HepG2 (cell line): Measurements from ENCODE around the gene SGCB. TPM values are rescaled to one million over a fixed set of nuclear protein-coding genes. Genes with fewer than 3 reads are reported as not detected.

Experiments used
- CC2D1A ChIP-seq: sonication (generic); formaldehyde crosslinking; IDR thresholded peaks from 2 replicates; pipeline ENCODE4 v1.8.1; 2023; ENCODE audit warnings: mild to moderate bottlenecking, missing genetic modification reagents
- ETV6 ChIP-seq: sonication (generic); formaldehyde crosslinking; conservative IDR thresholded peaks from 2 replicates; pipeline ENCODE4 v1.4.0; 2020; ENCODE audit warnings: missing genetic modification reagents
- HCFC1 ChIP-seq: fragments of 150-350 bp; IDR thresholded peaks from 2 replicates; pipeline ENCODE4 v1.6.1; 2014; ENCODE audit warnings: low read depth, low read length
- HOXA9 ChIP-seq: sonication (generic); formaldehyde crosslinking; IDR thresholded peaks from 2 replicates; pipeline ENCODE4 v1.8.1; 2022; ENCODE audit warnings: missing genetic modification reagents, mild to moderate bottlenecking, moderate library complexity, borderline replicate concordance
- JUNB ChIP-seq: sonication (generic); formaldehyde crosslinking; IDR thresholded peaks from 2 replicates; pipeline ENCODE4 v1.8.0; 2022; ENCODE audit warnings: missing genetic modification reagents, mild to moderate bottlenecking, borderline replicate concordance
- MAX ChIP-seq: IDR thresholded peaks from 2 replicates; pipeline ENCODE4 v1.6.1; 2012; ENCODE audit warnings: inconsistent platforms
- NR3C1 ChIP-seq: sonication (generic); formaldehyde crosslinking; IDR thresholded peaks from 2 replicates; pipeline ENCODE4 v1.4.0; 2020; ENCODE audit warnings: missing genetic modification reagents
- PCBP2 ChIP-seq: fragments of 200-400 bp; formaldehyde crosslinking; optimal IDR thresholded peaks from 2 replicates; pipeline ENCODE3; 2018; ENCODE audit warnings: low read length, low read depth; ENCODE audit not compliant: poor library complexity, severe bottlenecking
- PHF5A ChIP-seq: IDR thresholded peaks from one replicate; pipeline ENCODE4 v1.6.1; 2018; ENCODE audit warnings: low read depth, missing genetic modification reagents; ENCODE audit not compliant: unreplicated experiment
- RBFOX2 ChIP-seq: fragments of 200-400 bp; formaldehyde crosslinking; IDR thresholded peaks from 2 replicates; pipeline ENCODE4 v1.6.1; 2017; ENCODE audit warnings: low read depth, mild to moderate bottlenecking, low read length
- RNF2 ChIP-seq: fragments of 450-650 bp; conservative IDR thresholded peaks from 2 replicates; pipeline ENCODE4 v1.6.1; 2016; ENCODE audit warnings: low read depth
- ZNF382 ChIP-seq: sonication (generic); formaldehyde crosslinking; IDR thresholded peaks from 2 replicates; pipeline ENCODE4 v1.5.0; 2020; ENCODE audit warnings: missing genetic modification reagents, mild to moderate bottlenecking, borderline replicate concordance
- ZNF407 ChIP-seq: sonication (generic); formaldehyde crosslinking; IDR thresholded peaks from one replicate; pipeline ENCODE4 v1.5.1; 2020; ENCODE audit warnings: mild to moderate bottlenecking, missing genetic modification reagents; ENCODE audit errors: not compliant biosample characterization
- ZNF7 ChIP-seq: IDR thresholded peaks from 2 replicates; pipeline ENCODE4 v1.6.1; 2016; ENCODE audit warnings: missing biosample characterization, missing genetic modification reagents
- polyA plus RNA-seq, 8 experiments: library from polyadenylated mRNA; depleted of rRNA in 3 of 8; stranded (reverse) in 7 of 8; unstranded in 1 of 8; fragments of >200 nt; fragmentation: Illumina TruSeq in 4 of 8; extraction: Trizol in 4 of 8; gene quantifications; 2 replicates each; pipeline versions ENCODE4 v1.2.1 to v1.2.3, GENCODE V29; 2011 to 2016; ENCODE audit warnings: low read depth in 4 of 8, missing spikeins in 1 of 8, mixed read lengths in 1 of 8; ENCODE audit not compliant: insufficient read depth in 1 of 8
- total RNA-seq, 5 experiments: library from RNA; depleted of rRNA; stranded (reverse); fragments of >200 nt; fragmentation: Illumina TruSeq; extraction: Trizol; gene quantifications; 2 replicates each; pipeline ENCODE4 v1.2.3, GENCODE V29; 2016; ENCODE audit warnings: low read depth in 1 of 5
- TF ChIP-seq, protein P1 (sequence below): sonication (generic); formaldehyde crosslinking; IDR thresholded peaks from 2 replicates; pipeline ENCODE4 v1.5.0; 2020; ENCODE audit warnings: mild to moderate bottlenecking, missing genetic modification reagents, borderline replicate concordance

Gene SGCB
- total and polyA plus RNA-seq, 2 of the 13 experiments (the other 11 are each of a cell fraction or from before 2014, with no cell fraction given) = 2.2 to 4.8 TPM

DNA sequence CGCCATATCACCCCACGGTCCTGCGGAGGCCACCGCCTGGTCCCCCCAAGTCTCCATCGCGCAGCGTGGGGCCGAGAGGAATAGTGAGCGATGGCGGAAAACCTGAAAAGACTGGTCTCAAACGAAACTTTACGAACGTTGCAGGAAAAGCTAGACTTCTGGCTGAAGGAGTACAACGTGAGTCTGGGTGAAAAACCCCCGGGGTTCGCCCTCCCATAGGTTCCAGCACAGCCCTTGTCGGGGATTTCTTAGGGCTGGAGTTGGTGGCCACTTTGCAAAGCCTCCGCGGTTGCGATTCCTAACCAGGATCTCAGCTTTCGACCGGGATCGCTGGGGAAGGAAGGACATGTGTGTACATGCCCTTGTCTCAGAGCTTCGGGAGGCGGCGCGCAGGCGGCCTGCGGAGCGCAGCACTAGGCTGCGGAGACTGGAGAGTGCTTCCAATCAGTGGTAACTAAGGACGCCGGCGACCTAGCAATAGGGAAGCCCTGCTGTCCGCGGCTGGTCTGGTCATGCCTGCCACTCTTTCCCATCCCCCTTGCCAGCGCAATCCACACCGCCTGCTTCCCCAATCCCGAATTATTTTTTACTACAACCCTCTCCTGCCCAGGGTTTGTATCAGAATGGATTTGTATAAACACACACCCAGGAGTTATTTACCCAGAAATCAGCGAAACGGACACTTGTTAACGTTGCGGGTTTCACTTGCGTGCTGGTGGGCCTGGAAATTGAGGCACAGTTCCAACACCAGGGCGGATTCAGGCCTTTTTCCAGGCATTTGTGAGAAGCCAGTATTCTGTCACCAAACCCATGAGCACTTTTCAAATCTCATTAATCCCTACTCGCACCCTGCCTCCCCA, 13.7 kb upstream of the SGCB start (continued):
- TF ChIP-seq MAX (peak; percentile 73), NR3C1 (CRISPR knock-in tag) (no peak), CC2D1A (CRISPR knock-in tag) (0 out of 2 replicates have a peak, but pooled peaks have one; percentile 62), JUNB (CRISPR knock-in tag) (no peak), HCFC1 (no peak), ZNF7 (no peak; the same call in 1 of the 2 replicates), ZNF407 (CRISPR knock-in tag) (no peak), PCBP2 (no peak), PHF5A (CRISPR knock-in tag) (no peak), RBFOX2 (0 out of 2 replicates have a peak, but pooled peaks have one; percentile 35), RNF2 (no peak), ETV6 (CRISPR knock-in tag) (no peak), HOXA9 (CRISPR knock-in tag) (peak; percentile 38; the same call in 1 of the 2 replicates), ZNF382 (CRISPR knock-in tag) (no peak)
- TF ChIP-seq, protein P1, sequence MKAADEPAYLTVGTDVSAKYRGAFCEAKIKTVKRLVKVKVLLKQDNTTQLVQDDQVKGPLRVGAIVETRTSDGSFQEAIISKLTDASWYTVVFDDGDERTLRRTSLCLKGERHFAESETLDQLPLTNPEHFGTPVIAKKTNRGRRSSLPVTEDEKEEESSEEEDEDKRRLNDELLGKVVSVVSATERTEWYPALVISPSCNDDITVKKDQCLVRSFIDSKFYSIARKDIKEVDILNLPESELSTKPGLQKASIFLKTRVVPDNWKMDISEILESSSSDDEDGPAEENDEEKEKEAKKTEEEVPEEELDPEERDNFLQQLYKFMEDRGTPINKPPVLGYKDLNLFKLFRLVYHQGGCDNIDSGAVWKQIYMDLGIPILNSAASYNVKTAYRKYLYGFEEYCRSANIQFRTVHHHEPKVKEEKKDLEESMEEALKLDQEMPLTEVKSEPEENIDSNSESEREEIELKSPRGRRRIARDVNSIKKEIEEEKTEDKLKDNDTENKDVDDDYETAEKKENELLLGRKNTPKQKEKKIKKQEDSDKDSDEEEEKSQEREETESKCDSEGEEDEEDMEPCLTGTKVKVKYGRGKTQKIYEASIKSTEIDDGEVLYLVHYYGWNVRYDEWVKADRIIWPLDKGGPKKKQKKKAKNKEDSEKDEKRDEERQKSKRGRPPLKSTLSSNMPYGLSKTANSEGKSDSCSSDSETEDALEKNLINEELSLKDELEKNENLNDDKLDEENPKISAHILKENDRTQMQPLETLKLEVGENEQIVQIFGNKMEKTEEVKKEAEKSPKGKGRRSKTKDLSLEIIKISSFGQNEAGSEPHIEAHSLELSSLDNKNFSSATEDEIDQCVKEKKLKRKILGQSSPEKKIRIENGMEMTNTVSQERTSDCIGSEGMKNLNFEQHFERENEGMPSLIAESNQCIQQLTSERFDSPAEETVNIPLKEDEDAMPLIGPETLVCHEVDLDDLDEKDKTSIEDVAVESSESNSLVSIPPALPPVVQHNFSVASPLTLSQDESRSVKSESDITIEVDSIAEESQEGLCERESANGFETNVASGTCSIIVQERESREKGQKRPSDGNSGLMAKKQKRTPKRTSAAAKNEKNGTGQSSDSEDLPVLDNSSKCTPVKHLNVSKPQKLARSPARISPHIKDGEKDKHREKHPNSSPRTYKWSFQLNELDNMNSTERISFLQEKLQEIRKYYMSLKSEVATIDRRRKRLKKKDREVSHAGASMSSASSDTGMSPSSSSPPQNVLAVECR (CRISPR knock-in tag) = peak; percentile 90
